GDM1 (cell line): Measurements from ENCODE around the gene RAMACL.
"Not testable (repeated sequence)": the region's sequence is repeated elsewhere in the genome, so short reads cannot be mapped to it uniquely, and the experiment has no call there.

ENCODE experiments used
- DNase-seq: peaks from one replicate; lab custom pipeline; 2025; lab: John Stamatoyannopoulos, UW

The RAMACL gene

DNA sequence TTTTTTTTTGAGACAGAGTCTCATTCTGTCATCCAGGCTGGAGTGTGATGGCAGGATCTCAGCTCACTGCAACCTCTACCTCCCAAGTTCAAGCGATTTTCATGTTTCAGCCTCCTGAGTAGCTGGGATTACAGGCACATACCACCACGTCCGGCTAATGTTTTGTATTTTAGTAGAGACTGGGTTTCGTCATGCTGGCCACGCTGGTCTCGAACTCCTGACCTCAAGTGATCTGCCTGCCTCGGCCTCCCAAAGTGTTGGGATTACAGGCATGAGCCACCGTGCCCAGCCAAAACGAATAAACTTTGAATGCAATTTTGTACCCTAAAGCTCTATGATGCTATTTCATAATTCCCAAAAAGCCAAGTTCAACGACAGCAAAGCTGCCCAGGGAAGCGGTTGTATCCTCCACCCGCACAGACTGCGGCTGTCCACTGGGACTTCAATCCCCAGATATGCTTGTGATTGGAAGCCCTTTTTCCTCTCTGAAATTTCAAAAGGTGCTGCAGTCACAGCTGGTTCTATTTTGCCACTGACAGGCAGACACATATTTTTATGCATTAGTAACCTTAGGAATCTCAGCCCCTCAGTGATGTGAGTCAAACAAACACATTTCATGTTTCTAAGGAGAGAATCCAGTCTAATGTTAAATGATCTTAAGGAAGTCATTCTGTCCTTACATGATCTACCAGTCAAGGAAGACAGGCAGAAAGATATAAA is 8.7 kb upstream of the RAMACL start:
- no peak for DNase-seq

- no peak for DNase-seq
Observed at GRCh38 chr6:166592821-166593220, 6.3 kb upstream of the RAMACL start.

DNA sequence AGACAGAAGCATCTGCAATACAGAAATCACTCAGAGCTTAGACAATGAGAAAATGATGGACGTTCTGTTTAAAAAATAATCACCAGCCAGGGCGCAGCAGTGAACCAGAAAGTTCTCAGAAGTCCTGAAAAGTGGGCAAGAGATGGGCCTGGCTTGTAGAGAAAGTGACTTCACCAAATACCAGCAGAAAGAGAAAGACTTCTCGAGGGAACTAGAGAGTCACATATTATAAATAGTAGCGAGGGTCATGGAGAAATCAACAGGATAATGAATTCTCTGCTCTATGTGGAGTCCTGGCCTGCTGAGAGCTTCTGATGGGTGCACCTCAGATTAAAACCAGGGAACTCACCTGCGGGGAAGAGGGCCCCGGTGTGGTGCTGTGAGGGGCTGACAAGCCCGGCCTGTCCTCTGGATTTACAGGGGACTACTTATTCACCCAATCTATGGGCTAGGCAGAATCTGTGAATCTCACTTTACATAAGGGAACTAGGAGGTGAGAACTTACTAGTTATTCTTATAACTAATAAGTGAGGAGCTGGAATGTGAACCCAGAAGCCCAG is 5.6 kb upstream of the RAMACL start:
- no peak for DNase-seq

DNA sequence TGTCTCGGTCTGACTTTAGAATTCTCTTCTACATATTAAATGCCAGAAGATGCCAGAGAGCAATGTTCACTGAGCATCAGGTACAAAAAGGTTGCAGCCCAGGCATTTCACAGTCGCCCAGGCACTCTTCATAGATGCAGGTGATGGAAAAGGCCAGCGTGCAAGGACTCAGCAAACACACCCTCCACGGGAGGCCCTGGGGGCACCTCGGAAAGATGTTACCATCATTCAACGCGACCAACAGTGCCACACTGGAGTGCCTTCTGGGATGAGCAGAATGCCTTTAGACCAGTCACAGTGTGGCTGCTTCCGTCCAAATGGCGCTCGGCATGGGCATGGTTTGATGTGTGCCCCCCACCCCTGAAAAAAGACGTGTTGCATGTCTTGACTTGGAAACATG is 4.5 kb upstream of the RAMACL start:
- no peak for DNase-seq

- DNase-seq: no peak
Observed at GRCh38 chr6:166589786-166590574, 3.5 kb upstream of the RAMACL start.

GRCh38 chr6:166589337-166589731 is 2.9 kb upstream of the RAMACL start:
- no peak for DNase-seq

DNA sequence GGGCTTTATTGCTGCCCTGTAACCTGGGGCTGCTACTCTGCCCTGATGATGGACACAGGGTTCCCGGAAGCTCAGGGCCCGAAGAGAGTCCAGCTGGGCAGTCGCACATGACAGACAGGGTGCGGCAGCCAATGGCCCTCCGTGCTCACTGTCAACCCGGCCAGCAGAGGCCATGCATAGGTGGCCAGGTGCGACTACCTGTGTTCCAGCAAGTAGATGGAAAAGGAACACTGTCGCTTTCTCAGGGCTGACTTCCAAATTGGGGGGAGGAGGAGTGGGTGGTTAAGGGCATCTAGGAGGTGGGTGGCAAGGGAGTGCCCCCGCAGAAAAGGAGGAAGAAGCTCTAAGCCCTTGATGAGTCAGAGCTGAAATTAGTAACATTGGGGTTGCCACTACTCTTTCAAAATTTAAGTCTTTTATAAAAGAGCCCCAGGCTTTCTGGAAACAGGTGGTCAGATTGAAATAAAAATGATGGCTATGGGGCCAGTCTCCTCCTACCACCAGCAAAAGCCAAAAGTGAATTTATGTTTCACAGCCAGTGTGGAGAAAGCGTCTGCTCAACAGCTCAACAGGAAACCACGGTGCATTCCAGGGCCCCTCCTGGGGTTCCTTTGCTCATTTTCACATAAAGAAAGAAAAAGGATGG is 2.3 kb upstream of the RAMACL start:
- DNase-seq: no peak

GRCh38 chr6:166587631-166588413 is 1.3 kb upstream of the RAMACL start:
- peak; percentile 23 for DNase-seq

DNA sequence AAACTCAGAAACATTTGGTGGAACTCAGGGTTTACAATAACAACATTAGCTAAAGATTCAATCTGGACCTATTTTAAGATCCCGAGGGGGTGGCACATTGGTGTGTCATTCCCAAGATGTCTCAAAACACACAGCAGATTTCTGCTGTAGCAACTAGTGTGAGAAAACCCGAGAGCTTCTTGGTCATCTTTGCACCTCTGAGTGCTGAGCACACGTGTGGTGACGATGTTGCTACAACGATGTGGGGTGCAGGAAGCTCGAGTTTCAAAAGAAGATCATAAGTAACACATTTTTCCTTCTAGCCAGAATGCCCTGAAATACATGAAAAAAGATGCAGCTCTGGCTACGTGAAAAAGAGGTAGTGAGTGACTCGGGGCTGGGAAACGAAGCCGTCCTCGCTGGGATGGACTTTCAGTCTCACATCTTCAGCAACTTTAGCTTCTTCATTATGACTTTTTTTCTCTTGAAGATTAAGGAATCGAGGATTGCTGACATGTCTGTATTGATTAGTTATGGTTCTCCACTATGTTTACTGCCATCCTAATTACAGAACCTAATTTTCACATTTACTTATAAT is 1.5 kb downstream of the RAMACL start:
- no peak for DNase-seq

DNA sequence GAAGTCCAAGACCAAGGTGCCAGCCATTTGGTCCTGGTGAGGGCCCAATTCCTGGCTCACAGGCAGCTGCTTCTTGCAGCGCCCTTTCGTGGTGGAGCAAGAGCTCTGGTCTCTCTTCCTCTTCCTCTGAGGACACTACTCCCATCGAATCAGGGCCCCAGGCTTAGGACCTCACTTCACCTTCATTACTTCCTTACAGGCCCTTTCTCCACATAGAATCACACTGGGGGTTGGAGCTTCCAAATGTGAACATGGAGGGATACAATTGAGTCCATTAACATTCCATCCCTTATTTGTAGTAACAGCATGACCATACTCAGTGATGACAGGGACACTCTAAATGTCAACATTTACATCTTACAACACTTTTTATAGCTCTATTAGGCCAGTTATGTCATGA is 2.3 kb downstream of the RAMACL start:
- DNase-seq: no peak

DNA sequence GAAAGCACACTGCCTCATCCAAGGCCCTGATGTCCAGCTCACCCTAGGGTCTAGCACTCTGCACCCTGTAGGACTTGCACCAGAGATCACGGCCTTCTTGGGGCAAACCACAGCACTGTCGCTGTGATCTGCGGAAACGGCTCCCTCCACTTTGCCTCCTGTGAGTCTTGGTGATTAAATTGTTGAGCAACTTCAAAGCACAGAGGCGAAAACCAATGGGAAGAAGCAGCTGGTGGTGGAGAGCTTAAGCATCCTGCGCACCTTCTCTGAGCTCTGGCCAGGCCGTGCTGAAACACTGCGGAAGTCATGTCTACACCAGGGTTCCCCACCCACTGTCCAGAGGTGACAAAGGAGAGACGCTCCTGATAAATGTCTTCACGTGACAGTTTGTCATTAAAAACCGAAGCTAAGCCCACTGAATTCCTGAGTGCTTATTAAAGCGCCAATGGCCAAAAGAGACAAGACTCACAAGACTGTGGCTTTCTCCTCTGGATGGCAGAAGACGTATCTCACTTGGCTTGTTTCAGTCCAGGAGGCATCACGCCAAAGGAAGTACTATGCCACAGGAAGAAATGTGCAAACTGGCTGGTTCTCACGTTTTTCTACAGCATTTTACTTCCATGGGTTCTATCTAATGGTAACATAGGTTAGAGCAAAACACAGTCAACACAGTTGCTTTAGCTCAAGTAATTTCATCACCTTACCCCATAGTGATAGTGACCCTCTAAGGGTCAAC is 3.1 kb downstream of the RAMACL start:
- DNase-seq: no peak

- DNase-seq: no peak
Observed at GRCh38 chr6:166582258-166582657, 4.2 kb downstream of the RAMACL start.

DNA sequence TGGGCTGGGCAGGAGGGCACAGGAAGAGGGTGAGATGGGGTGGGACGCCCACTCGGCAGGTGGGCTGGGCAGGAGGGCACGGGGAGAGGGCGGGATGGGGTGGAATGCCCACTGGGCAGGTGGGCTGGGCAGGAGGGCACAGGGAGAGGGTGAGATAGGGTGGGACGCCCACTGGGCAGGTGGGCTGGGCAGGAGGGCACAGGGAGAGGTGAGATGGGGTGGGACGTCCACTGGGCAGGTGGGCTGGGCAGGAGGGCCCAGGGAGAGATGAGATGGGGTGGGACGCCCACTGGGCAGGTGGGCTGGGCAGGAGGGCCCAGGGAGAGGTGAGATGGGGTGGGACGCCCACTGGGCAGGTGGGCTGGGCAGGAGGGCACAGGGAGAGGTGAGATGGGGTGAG is 4.7 kb downstream of the RAMACL start:
- not testable (repeated sequence) for DNase-seq

GRCh38 chr6:166581091-166581511 is 5.4 kb downstream of the RAMACL start:
- no peak for DNase-seq

GRCh38 chr6:166580076-166581050 is 6.1 kb downstream of the RAMACL start:
- no peak for DNase-seq

DNA sequence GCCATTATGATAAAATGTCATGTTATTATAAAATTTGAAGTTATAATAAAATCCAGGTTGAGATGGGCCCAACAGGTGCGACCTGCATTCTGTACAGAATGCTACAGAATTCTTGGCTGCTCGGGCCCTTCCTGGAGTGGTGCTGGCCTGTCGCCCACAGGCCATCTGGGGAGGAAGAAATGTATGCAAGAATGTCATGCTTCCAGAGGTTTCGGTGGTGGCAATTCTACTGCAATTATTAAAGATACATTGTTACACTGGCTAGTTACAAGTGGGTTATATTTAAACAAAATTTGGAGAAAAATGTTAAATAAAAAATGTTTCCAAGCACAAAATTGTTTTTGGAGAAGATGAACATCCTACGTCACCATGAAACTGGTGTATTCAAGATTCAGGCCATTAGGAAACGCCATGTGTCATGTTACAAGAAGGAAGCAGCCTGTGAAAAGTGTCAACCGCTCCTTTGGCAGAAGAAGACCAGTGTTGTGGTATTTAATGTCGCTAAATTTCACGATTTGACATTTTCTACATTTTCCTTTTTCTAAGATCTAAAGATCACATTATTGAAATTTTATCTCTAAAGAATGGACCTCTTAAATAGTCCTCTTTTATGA is 7.1 kb downstream of the RAMACL start:
- DNase-seq: no peak

DNA sequence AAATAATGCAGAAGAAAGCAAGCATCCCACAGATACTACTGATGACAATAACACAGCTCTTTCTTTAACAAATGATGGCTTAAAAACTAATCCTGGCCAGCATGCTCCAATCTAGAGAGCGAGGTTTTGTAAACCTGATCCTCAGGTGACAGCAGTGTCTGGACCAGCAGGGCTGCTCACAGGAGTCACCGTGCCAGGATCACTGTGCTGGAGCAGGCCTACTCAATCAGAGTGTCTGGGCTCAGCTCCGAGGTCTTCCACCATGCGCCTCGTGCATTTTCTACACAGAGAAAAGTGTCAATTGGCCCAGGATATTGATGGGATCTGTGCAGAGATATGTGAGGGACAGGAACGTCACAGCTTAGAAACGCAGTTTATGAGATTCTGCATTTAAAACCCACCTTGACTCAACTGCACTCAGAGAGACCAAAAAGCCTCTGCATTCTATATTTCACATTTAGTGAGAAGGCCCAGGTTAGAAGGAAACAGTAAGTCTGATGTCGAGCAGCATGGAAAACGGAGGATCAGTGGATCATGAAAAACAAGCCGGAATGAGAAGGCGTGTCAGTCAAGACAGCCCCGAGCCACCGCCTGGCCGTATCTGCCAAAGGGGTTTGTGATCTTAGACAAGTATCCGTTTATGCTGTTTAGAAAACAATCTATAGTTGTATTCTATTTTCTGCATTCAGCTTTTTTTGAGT is 7.8 kb downstream of the RAMACL start:
- DNase-seq: no peak

- DNase-seq: no peak
Observed at GRCh38 chr6:166575205-166575604, 11.3 kb downstream of the RAMACL start.
